Liver (tissue), 9 donors: ENCODE data around the gene LRRC18. TPM values are rescaled to one million over a fixed set of nuclear protein-coding genes. Genes with fewer than 3 reads are reported as not detected.

Experiments used
- DNase-seq: peaks from one replicate; pipeline ENCODE4 v3.0.0-alpha.2; 2017; ENCODE audit warnings: low spot score
- H3K27ac ChIP-seq, 2 donors: one replicate each; pipeline ENCODE4 v1.7.0; 2013; ENCODE audit warnings: inconsistent platforms in 2 of 2, low read length in 2 of 2, control low read depth in 1 of 2, low read depth in 1 of 2, mild to moderate bottlenecking in 1 of 2
- H3K27me3 ChIP-seq, 4 donors: one replicate each; pipeline versions ENCODE4 v1.6.1 to v1.7.0; 2013; ENCODE audit warnings: low read length in 3 of 4, inconsistent platforms in 1 of 4, mild to moderate bottlenecking in 1 of 4, moderate library complexity in 1 of 4; ENCODE audit not compliant: control insufficient read depth in 4 of 4, insufficient read depth in 4 of 4
- H3K36me3 ChIP-seq, 4 donors: one replicate each; pipeline versions ENCODE4 v1.6.1 to v1.7.0; 2013; ENCODE audit warnings: low read length in 3 of 4, mild to moderate bottlenecking in 3 of 4, low read depth in 1 of 4, moderate library complexity in 1 of 4; ENCODE audit not compliant: control insufficient read depth in 4 of 4, insufficient read depth in 3 of 4
- H3K4me1 ChIP-seq, 4 donors: one replicate each; pipeline versions ENCODE4 v1.6.1 to v1.7.0; 2013; ENCODE audit warnings: low read length in 3 of 4, mild to moderate bottlenecking in 3 of 4, moderate library complexity in 1 of 4; ENCODE audit not compliant: control insufficient read depth in 4 of 4, insufficient read depth in 4 of 4
- H3K4me3 ChIP-seq, 3 donors: one replicate each; pipeline versions ENCODE4 v1.6.1 to v1.7.0; 2013; ENCODE audit warnings: low read length in 3 of 3, control low read depth in 1 of 3, low read depth in 1 of 3, mild to moderate bottlenecking in 1 of 3
- H3K9ac ChIP-seq, 2 donors: one replicate each; pipeline ENCODE4 v1.7.0; 2013; ENCODE audit warnings: low read length in 2 of 2, mild to moderate bottlenecking in 2 of 2, moderate library complexity in 2 of 2, control low read depth in 1 of 2, low read depth in 1 of 2
- H3K9me3 ChIP-seq, 4 donors: one replicate each; pipeline versions ENCODE4 v1.6.1 to v1.7.0; 2013; ENCODE audit warnings: low read length in 3 of 4; ENCODE audit not compliant: control insufficient read depth in 4 of 4
- ATF3 ChIP-seq: IDR thresholded peaks from 2 replicates; pipeline ENCODE4 v1.6.1; 2016; ENCODE audit warnings: antibody characterized with exemption
- CTCF ChIP-seq: fragments of 150-350 bp; IDR thresholded peaks from 2 replicates; pipeline ENCODE4 v1.5.1; 2017; ENCODE audit warnings: improper control_type of control experiment, low read depth, low read length; ENCODE audit not compliant: missing input control
- EGR1 ChIP-seq, 2 donors: IDR thresholded peaks; 2 replicates each; pipeline ENCODE4 v1.6.1; 2016 to 2018; ENCODE audit warnings: antibody characterized with exemption in 2 of 2, low read depth in 2 of 2
- FOXA2 ChIP-seq: IDR thresholded peaks from 2 replicates; pipeline ENCODE4 v1.6.1; 2016; ENCODE audit warnings: antibody characterized with exemption
- GABPA ChIP-seq, 2 donors: IDR thresholded peaks in 1 of 2; conservative IDR thresholded peaks in 1 of 2; 2 replicates each; pipeline ENCODE4 v1.6.1; 2016; ENCODE audit warnings: antibody characterized with exemption in 2 of 2, mild to moderate bottlenecking in 1 of 2, moderate library complexity in 1 of 2
- HNF4A ChIP-seq, 2 donors: conservative IDR thresholded peaks; 2 replicates each; pipeline ENCODE4 v1.6.1; 2016; ENCODE audit warnings: antibody characterized with exemption in 2 of 2, mild to moderate bottlenecking in 2 of 2
- HNF4G ChIP-seq: IDR thresholded peaks from 2 replicates; pipeline ENCODE4 v1.6.1; 2016; ENCODE audit warnings: antibody characterized with exemption
- JUND ChIP-seq, 2 donors: IDR thresholded peaks; 2 replicates each; pipeline ENCODE4 v1.6.1; 2016; ENCODE audit warnings: antibody characterized with exemption in 2 of 2
- MAX ChIP-seq: IDR thresholded peaks from 2 replicates; pipeline ENCODE4 v1.6.1; 2016; ENCODE audit warnings: antibody characterized with exemption
- RAD21 ChIP-seq, 2 donors: IDR thresholded peaks; 2 replicates each; pipeline ENCODE4 v1.6.1; 2016; ENCODE audit warnings: antibody characterized with exemption in 2 of 2, mild to moderate bottlenecking in 2 of 2
- REST ChIP-seq: IDR thresholded peaks from 2 replicates; pipeline ENCODE4 v1.6.1; 2016; ENCODE audit warnings: antibody characterized with exemption, mild to moderate bottlenecking
- RXRA ChIP-seq, 2 donors: IDR thresholded peaks; 2 replicates each; pipeline ENCODE4 v1.6.1; 2017 to 2018; ENCODE audit warnings: antibody characterized with exemption in 2 of 2, mild to moderate bottlenecking in 1 of 2
- SP1 ChIP-seq: IDR thresholded peaks from 2 replicates; pipeline ENCODE4 v1.6.1; 2018; ENCODE audit warnings: antibody characterized with exemption, mild to moderate bottlenecking
- TAF1 ChIP-seq: conservative IDR thresholded peaks from 2 replicates; pipeline ENCODE4 v1.6.1; 2016; ENCODE audit warnings: antibody characterized with exemption, mild to moderate bottlenecking
- YY1 ChIP-seq: IDR thresholded peaks from 2 replicates; pipeline ENCODE4 v1.6.1; 2016; ENCODE audit warnings: antibody characterized with exemption, mild to moderate bottlenecking
- WGBS: extraction: QIAGEN DNeasy Blood & Tissue Kit; methylation state at CpG from one replicate; pipeline ENCODE4 v1.1.7; 2013; 5-methylcytosine and 5-hydroxymethylcytosine counted together
- polyA plus RNA-seq, 2 donors: library from polyadenylated mRNA; stranded (reverse) in 1 of 2; unstranded in 1 of 2; fragments of 200-250 nt in 1 of 2; fragments of >200 nt in 1 of 2; fragmentation: Nextera tagmentation in 1 of 2; extraction: Ambion mirVana in 1 of 2; gene quantifications; one replicate each; pipeline versions ENCODE4 v1.2.1 to v1.2.3, GENCODE V29; 2013 to 2015
- total RNA-seq, 2 donors: library from RNA; depleted of rRNA; stranded (reverse); fragments of >200 nt; gene quantifications; one replicate each; pipeline ENCODE4 v1.2.3, GENCODE V29; 2014
- donor health status: healthy.
- donor health status: healthy.
- donor health status: healthy.
- donor health status: healthy.
- donor health status: healthy.

The LRRC18 gene
- total and polyA plus RNA-seq, 4 donors, result not detected

GRCh38 chr10:48907730-48908129, 31.9 kb downstream of the LRRC18 start:
- Histone ChIP-seq H3K9ac (no peak overlapping the region), H3K36me3 (no peaks in the 10 kb centered on the region)

More at GRCh38 chr10:48907730-48908129, 31.9 kb downstream of the LRRC18 start:
- H3K9me3 ChIP-seq, result no peaks in the 10 kb centered on the region
- no peak overlapping the region for H3K4me3 ChIP-seq
- peaks cover 0 to 3% (median 0%) of the 10 kb centered on the region in 4 donors for H3K27me3 ChIP-seq
- no peak for TF ChIP-seq HNF4G
- TF ChIP-seq JUND (IDR thresholded peaks at IDR 0.05), result no peak
- no peak for TF ChIP-seq ATF3
- no peak for TF ChIP-seq REST
- no peak for TF ChIP-seq FOXA2
- no peak for TF ChIP-seq TAF1
- TF ChIP-seq RXRA (IDR thresholded peaks at IDR 0.05), result no peak
- no peak for TF ChIP-seq MAX
- no peak for TF ChIP-seq YY1
- TF ChIP-seq HNF4A (conservative IDR thresholded peaks at IDR 0.05), result no peak
- TF ChIP-seq SP1, result no peak
- no peak for TF ChIP-seq RAD21 (IDR thresholded peaks at IDR 0.05)
- no peak for TF ChIP-seq GABPA (IDR thresholded peaks at IDR 0.05 in 1 of 2, conservative IDR thresholded peaks at IDR 0.05 in 1 of 2)
- TF ChIP-seq EGR1 (IDR thresholded peaks at IDR 0.05; ENCODE audit: low read depth in 2 of 2), result no peak
- TF ChIP-seq CTCF, result no peak
- H3K27ac ChIP-seq, result no peak overlapping the region
- 88% methylated on average over 4 of the region's 4 CpGs for WGBS
- DNase-seq, result no peak
- H3K4me1 ChIP-seq, result no peaks in the 10 kb centered on the region
